ENCODE measurements around the gene DOCK10. TPM values are rescaled to one million over a fixed set of nuclear protein-coding genes. Genes with fewer than 3 reads are reported as not detected.
A peak's percentile ranks its signal among the peaks of the same experiment; 100 is the strongest.

Gene DOCK10
- total RNA-seq, 1 experiment from 2014 or later, result 5.8 TPM

DNA sequence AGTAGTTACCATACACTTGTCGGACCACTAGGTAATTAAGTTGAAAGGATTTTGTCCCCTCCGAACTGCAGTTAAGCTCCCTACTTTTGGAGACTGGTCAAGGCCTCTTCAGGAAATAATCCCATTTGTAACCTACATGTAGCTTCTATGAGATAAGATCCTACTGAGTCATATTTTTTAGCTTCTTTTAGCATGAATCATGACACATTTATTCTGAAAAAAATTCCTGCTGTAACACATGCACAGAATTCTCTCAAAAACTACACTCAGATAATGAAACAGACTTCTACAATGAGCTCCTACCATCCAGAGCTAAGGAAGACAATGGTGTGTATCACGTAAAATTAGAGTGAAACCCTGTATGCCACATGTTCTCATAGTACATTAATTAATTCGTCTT lies 225.5 kb downstream of the DOCK10 start:
- in situ Hi-C loops (cut with HindIII; ENCODE audit: low pct_unique_long_range_greater_than_20kb, low sequenced_read_pairs) (no loop called here), intact Hi-C loops (cut with micrococcal nuclease; ENCODE audit: unreplicated experiment) (no loop called here)
- Histone ChIP-seq H3K4me1 (ENCODE audit: control insufficient read depth, insufficient read depth, low read length) (peaks cover 16% of the 10 kb centered on the region), H3K27ac (ENCODE audit: low read length) (peak overlapping the region; percentile 45; the same call in 1 of the 2 replicates), H3K36me3 (ENCODE audit: control insufficient read depth, insufficient read depth, low read length) (no peaks in the 10 kb centered on the region), H3K4me3 (ENCODE audit: low read depth in 2 of 2, low read length in 2 of 2) (no peak overlapping the region), H3K27me3 (ENCODE audit: control insufficient read depth, insufficient read depth, low read length) (no peaks in the 10 kb centered on the region), H3K9me3 (ENCODE audit: control insufficient read depth, insufficient read depth, low read depth, low read length) (no peaks in the 10 kb centered on the region)
- BruUV-seq (replicated peaks), result no TSS peak
- DNase-seq (ENCODE audit: low read depth, low spot score) (peak; percentile 65), ATAC-seq (peak; percentile 82)
- ChIA-PET POLR2A (no interaction called here), CTCF (no interaction called here)
- TF ChIP-seq REST (IDR thresholded peaks at IDR 0.05; ENCODE audit: insufficient read depth in 1 of 2, low read depth in 2 of 2, low read length in 1 of 2) (no peak), SIN3A (IDR thresholded peaks at IDR 0.05; ENCODE audit: borderline replicate concordance, insufficient read depth, low read depth, low read length) (no peak), POLR2AphosphoS5 (IDR thresholded peaks at IDR 0.05; ENCODE audit: low read depth, low read length) (no peak), TCF7L2 (IDR thresholded peaks at IDR 0.05; ENCODE audit: low read depth, low read length) (no peak)
- TF ChIP-seq, protein P1, sequence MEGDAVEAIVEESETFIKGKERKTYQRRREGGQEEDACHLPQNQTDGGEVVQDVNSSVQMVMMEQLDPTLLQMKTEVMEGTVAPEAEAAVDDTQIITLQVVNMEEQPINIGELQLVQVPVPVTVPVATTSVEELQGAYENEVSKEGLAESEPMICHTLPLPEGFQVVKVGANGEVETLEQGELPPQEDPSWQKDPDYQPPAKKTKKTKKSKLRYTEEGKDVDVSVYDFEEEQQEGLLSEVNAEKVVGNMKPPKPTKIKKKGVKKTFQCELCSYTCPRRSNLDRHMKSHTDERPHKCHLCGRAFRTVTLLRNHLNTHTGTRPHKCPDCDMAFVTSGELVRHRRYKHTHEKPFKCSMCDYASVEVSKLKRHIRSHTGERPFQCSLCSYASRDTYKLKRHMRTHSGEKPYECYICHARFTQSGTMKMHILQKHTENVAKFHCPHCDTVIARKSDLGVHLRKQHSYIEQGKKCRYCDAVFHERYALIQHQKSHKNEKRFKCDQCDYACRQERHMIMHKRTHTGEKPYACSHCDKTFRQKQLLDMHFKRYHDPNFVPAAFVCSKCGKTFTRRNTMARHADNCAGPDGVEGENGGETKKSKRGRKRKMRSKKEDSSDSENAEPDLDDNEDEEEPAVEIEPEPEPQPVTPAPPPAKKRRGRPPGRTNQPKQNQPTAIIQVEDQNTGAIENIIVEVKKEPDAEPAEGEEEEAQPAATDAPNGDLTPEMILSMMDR (IDR thresholded peaks at IDR 0.05), result no peak

DNA sequence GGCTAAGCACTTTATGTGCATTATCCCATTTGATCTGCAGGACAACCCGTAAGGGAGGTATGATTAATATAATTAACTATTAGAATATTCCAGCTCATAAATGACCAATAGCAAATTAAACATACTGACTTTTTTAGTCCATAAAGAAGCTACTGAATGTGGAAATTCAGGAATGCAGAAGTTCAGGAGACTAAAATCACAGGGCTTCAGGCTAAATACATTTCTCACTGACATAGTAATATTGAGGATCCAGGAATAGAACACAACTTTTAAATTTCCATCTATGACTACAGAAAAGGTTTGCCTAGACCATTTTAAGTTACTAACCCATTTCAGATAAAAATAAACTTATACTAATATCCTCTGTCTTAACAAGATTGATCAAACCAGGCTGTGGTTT lies 228.7 kb downstream of the DOCK10 start:
- POLR2A ChIA-PET, result no interaction called here
- intact Hi-C loops (cut with micrococcal nuclease; ENCODE audit: unreplicated experiment), result no loop called here
- BruUV-seq (replicated peaks), result no TSS peak

More for the DNA sequence above, 228.7 kb downstream of the DOCK10 start:
- in situ Hi-C loops (cut with HindIII; ENCODE audit: low pct_unique_long_range_greater_than_20kb, low sequenced_read_pairs), result no loop called here
- TF ChIP-seq, protein P1 (IDR thresholded peaks at IDR 0.05), result no peak
- TF ChIP-seq TCF7L2 (IDR thresholded peaks at IDR 0.05; ENCODE audit: low read depth, low read length) (no peak), REST (IDR thresholded peaks at IDR 0.05; ENCODE audit: insufficient read depth in 1 of 2, low read depth in 2 of 2, low read length in 1 of 2) (no peak), SIN3A (IDR thresholded peaks at IDR 0.05; ENCODE audit: borderline replicate concordance, insufficient read depth, low read depth, low read length) (no peak), POLR2AphosphoS5 (IDR thresholded peaks at IDR 0.05; ENCODE audit: low read depth, low read length) (no peak)
- no peak overlapping the region for H3K27ac ChIP-seq (ENCODE audit: low read length)
- no peaks in the 10 kb centered on the region for H3K36me3 ChIP-seq (ENCODE audit: control insufficient read depth, insufficient read depth, low read length)
- no peaks in the 10 kb centered on the region for H3K9me3 ChIP-seq (ENCODE audit: control insufficient read depth, insufficient read depth, low read depth, low read length)
- ATAC-seq, result no peak
- peaks cover 13% of the 10 kb centered on the region; the same call in 1 of the 2 replicates for H3K4me1 ChIP-seq (ENCODE audit: control insufficient read depth, insufficient read depth, low read length)
- no peaks in the 10 kb centered on the region for H3K27me3 ChIP-seq (ENCODE audit: control insufficient read depth, insufficient read depth, low read length)
- DNase-seq (ENCODE audit: low read depth, low spot score), result no peak
- H3K4me3 ChIP-seq (ENCODE audit: low read depth in 2 of 2, low read length in 2 of 2), result no peak overlapping the region
- CTCF ChIA-PET, result no interaction called here

All from Panc1 (cell line).